ENCODE data around the gene RIMBP2.

RIMBP2 gene

DNA sequence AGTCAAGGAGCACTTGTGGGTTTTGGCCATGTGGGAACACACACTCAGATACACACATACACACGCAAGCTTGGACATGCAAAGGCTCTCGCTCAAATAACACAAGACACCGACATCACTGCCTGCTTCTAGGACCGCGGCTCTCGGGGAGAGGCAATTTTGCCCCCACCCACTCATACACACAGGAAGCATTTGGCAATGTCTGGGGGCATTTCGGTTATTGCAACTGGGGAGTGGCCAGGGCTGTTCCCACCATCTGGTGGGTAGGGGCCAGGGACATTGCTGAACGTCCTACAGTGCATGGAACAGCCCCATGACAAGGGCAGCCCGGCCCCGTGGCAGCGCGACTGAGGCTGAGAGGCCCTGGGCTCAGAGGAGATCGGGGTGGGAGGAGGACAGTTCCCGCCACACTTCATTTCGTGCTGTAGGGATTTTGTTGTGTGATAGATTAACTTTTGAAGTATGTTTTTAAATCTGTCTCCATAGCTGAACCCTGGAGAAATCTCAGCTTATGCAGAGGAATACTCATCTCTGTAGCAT lies 35.6 kb downstream of the RIMBP2 start:
- DNase-seq (ENCODE audit: low read depth), result no peak

DNA sequence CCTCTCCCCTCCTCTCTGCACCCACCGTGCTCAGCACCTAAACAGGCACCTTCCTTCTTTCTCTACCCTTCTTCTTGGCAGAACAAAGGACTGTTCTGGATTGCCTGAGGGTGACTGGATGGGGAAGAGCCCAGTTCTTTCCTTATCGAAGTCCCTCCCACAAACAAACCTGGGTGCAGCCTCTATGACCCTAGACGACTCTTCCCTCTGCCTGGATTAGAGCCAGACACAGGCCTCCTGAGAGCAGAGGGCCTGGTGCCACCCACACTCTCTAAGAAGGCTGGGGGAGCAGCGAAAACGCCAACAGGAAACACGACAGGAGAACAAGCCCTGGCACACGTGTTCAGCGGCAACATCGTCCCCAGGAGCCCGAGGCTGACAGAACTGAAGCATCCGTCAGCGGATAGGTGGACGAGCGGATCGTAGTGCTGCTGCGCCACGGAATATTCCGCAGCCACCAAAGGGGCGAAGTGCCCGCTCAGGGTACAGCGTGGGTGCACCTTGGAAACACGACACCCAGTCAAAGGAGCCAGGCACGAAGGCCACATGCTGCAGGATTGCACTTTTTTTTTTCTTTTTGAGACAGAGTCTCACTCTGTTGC lies 38.0 kb downstream of the RIMBP2 start:
- DNase-seq (ENCODE audit: low read depth), result no peak

DNA sequence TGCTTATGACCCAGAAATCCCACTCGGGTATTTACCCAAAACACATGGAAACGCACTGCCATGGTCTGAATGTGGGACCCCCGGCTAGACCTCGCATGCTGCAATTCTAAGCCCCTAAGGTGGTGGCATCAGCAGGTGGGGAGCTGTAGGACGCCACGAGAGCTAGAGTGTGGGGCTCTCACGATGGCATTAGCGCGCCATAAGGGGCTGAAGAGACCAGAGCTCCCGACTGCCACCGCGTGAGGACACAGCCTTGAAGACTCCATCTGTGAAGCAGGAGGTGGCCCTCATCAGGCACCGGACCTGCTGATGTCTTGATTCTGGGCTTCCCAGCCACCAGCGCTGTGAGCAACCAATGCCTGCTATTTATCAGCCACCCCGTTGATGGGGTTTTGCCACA lies 40.3 kb downstream of the RIMBP2 start:
- no peak for DNase-seq (ENCODE audit: low read depth)

DNA sequence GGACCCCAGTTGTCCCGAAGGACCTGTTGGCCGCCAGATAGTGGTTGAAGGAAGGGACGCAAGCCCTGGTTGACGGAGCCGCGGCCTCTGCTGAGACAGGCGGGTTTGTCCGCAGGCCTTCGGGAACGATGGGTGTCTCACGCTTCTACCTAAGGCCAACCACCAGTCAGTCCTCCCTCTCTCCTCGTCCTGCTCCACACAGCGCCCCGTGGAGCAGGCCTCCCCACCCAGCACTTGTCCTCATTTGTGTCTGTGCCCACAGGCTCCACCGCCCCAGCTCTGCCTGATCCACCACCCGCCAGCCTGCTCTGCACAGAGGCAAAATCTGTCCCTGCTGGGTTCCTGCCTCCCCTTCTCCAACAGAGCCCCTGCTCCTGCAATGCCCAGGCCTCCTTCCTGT lies 41.0 kb downstream of the RIMBP2 start:
- DNase-seq (ENCODE audit: low read depth), result no peak

DNA sequence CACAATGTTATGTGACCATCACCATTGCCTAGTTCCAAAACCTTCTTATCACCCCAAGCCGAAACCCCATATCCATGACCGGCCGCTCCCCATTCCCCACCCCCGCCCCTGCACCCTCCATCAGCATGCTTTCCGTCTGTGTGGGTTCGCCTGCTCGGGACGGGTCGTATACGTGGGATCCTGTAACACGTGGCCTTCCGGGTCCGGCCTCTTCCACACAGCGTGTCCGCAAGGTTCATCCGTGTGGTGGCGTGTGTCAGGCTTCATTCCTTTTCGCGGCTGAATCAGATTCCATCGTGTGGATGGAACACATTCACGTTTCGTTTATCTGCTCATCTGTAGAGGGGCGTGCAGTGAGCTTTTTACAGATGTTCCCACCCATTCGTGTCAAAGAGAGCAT lies 41.4 kb downstream of the RIMBP2 start:
- DNase-seq (ENCODE audit: low read depth), result no peak

DNA sequence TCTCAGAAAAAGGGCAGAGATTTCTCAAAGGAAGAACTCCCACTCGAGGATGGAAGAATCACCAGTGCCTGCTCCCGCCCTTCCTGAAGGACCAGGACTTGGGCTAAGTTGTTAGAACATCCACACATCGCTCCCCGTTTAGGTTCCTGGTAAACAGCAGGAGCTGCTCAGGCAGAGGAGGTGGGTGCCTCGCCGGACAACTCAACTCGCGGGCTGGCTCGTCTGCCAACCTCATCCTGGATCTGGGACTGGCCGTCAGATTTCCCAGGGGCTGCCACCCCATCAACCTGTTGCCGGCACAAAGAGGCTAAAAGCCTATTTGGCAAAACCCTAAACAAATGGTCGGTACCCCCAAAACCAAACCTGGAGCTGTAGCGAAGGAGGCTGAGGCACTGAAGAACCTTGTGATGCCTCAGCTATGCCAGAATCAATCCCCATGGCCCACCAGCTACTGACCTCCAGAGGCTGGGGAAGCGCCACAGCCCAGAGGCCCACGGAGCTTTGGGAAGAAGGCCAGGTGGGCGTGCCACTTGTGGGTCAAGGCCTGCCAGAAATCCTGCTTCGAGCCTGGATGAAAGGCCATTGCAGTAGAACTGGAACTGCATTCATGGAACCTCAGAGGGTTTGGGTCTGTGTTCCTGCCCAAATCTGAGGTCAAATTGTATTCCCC lies 42.9 kb downstream of the RIMBP2 start:
- no peak for DNase-seq (ENCODE audit: low read depth)

DNA sequence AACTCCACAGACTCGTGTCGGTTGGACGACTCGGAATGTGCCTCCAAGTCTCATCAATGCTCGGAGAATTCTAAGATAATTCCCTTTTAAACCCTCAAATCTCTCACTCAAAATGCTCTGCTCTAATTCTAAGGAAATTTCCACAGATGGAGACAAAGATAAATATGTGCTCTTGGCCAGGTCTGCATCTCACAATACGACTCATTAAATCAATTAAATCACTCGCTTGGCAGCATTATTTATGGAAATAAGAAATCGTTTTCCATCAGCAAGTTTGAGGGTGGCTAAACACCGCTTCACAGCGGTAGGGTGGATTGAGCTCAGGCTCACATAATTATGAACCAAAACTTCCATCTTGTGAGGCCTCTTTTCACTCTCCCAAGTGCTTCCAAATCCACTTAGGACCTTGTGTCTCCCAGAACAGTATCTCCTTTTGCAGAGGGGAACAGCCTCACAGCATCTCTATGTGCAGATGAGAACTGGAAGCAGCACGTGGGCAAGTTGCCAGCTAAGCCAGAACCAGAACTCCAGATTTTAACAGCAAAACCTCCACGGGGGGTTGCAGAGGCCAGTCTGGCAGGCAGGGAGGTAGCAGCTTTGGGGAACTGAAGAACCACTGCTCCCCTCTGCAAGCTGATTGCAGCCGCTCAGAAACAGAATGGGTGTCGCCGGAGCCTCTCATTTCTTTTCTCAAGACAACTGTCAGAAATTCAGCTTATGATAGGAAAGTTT lies 43.8 kb downstream of the RIMBP2 start:
- no peak for DNase-seq (ENCODE audit: low read depth)

DNA sequence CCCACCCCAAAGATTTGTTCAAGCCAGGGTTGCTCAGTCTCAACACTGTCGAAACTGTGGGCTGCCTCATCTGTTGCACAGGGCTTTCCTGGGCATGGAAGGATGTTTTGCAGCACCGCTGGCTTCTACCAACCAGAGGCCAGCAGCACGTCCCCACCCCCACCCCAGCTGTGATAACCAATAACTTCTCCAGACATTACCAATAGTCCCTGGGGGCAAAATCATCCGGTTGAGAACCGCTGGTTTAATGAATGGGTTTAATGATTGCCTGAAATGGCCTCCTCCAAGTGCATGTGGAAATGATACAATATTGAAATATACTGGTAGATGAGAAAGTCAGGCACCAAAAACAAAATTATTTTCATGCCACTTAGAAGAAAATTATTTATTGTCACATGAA lies 44.5 kb downstream of the RIMBP2 start:
- DNase-seq (ENCODE audit: low read depth), result no peak

DNA sequence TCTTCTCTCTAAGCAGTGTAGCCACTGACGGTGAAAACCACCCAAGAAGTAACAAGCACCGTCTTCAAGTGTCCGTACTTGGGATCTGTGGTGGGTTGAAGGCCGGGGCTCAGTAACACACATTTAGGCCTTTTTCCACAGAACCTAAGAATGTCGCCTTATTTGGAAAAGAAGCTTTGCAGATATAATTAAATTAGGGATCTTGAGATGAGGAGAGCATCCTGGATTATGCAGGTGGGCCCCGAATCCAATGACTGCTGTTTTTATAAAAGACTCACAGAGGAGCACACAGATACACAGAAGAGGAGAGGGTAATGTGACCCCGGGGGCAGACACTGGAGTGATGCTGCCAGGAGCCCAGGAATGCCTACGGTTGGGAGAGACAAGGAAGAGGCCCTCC lies 46.3 kb downstream of the RIMBP2 start:
- no peak for DNase-seq (ENCODE audit: low read depth)

DNA sequence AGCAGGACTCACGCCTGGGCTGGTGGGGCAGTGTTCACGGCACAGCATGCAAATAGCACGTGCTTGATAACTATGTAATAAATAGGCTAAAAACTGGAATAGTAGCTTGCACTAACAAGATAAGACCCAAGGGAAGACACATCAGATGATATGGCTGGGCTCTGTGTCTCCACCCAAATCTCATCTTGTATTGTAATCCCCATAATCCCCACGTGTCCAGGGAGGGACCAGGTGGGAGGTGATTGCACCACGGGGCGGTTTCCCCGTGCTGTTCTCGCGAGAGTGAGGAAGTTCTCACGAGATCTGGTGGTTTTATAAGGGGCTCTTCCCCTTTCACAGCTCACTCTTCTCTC lies 46.9 kb downstream of the RIMBP2 start:
- no peak for DNase-seq (ENCODE audit: low read depth)

DNA sequence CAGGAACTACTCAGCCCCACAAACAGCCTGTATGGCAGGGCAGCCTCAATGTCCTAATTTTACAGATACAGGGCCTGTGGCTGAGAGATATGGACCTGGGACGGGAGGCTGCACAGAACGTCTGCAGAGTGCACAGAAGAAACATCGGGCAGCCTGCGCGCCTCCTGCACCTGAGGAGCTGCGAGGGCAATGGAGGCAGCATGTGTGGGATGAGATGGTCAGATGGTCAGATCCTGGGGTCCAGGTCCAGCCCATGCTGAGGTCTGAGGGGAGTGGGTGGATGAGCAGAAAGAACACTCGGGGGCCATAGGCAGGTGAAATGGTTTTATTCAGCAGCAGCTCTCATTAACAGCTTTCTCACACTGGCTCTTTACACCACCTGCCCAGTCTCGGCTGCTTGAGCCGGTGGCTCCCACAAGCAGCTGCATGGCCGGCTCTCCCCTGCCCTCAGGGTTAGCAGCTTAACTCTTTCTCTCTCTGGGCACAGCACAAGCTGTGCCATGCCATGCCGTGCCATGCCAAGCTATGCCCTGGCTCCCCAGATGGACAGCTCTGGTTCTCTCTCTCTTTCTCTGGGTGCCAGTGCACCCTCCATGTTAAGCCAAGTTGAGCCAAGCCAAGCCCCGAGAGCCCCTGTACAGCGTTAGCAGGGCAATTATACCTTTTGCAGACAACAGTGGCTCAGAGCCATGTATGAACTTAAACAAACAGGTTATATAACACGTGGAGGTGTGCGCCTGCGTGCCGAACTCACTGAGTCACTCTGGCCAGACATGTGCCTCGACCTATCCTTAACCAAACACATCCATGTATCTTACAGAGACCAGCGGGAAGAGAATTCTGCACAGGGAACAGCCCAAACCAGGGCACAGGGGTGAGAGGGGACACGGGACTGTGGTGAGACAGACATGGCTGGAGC lies 47.6 kb downstream of the RIMBP2 start:
- DNase-seq (ENCODE audit: low read depth), result no peak

DNA sequence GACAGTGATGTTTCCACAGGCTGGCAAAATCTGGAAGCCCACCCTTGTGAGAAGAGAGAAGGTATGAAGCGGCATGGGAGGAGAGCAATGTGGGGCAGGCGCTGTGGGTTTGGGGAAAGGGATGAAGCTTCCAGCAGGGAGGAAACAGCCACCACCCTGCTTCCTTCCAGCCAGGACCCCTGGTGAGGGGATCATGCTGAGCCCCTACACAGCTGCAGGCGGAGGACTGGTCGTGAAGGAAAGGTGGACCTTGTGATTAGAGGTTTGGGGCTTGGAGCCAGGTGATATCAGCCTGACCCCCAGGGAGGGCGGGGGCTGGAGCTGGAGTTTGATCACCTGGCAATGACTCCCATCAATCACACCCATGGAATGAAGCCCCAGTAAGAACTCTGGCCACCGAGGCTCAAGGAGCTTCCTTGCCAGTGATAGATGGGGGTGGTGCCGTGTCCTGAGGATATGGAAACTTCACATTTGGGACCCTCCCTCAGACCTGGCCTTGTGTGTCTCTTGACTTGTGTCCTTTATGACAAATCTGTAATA lies 48.6 kb downstream of the RIMBP2 start:
- DNase-seq (ENCODE audit: low read depth), result no peak

DNA sequence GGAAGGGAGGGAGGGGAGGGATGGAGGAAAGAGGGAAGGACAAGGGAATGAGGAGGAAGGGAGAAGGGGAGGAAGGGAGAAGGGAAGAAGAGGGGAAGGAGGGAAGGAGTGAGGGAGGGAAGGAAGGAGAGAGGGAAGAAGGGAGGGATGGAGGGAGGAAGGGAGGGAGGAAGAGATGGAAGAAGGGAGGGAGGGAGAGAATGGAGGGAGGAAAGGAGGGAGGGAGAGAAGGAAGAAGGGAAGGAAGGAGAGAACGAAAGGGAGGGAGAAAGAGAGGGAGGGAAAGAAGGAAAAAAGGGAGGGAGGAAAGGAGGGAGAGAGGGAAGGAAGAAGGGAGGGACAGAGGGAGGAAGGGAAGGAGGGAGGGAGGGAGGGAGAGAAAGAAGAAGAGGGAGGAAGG lies 49.5 kb downstream of the RIMBP2 start:
- no peak for DNase-seq (ENCODE audit: low read depth)

DNA sequence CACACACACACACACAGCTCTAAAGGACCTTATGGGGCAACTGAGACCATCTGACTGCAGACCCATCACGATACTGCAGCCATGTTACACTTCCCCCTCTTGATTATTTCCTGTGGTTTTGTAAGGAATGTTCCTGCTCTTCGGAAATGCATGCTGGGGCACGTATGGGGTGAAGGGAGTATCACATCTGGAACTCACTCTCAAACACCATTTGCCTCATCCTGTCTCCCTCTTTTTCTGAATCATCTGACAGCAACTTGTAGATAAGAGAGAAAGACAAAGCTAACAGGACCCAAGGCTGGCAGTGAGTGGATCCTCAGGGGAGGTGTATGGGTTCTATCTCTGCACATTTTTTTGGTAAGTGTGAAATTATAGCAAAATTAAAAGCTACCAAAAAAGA lies 50.3 kb downstream of the RIMBP2 start:
- no peak for DNase-seq (ENCODE audit: low read depth)

DNA sequence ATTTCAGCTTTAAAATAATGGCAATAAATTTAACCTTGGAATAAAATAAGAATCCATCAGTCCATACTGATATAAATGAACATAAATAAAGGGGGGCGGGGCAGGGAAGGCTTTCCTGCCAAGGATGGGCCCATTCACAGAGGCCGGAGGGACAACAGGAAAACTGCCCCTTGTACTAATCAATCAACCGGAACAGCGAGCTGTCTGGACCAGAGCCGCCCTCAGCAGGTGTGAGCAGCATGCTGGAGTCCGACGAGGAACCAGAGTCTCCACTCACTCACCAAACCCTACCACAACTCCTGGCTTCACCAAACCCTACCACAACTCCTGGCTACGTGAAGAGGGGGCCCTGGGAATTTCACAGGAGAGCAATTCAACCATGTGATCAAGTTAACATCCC lies 51.3 kb downstream of the RIMBP2 start:
- DNase-seq (ENCODE audit: low read depth), result no peak

DNA sequence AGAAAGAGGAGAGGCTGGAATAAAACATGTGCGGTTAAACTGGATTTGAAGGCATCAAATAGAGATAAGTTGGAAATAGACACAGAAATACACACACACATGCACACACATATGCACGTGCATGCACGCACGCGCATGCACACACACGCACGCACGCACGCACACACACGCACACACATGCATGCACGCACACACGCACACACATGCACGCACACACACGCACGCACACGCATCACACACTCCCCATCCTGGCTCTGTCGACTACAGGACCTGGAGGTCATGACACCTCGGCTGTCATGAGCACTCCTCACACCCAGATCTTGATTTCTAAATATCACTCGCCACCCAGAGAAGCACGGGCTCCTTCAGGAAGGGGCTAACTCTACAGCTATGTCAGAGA lies 51.8 kb downstream of the RIMBP2 start:
- no peak for DNase-seq (ENCODE audit: low read depth)

DNA sequence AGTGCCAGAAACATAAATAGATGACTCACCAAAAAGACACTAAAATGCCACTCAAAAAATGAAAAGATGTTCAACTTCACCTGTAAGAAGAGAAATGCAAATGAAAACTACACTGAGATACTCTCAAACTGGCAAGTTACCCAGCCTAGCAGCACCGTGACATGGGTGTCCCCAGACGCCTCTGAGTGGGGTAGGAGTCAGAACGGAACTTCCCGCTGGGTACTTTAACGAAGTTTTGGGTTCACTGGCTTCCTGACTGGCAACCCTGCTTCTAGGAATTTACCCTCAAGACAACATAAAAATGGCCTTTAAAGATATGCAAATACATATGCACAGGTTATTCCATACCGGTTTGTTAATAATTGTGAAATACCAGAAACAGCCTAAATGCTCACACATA lies 52.6 kb downstream of the RIMBP2 start:
- no peak for DNase-seq (ENCODE audit: low read depth)

DNA sequence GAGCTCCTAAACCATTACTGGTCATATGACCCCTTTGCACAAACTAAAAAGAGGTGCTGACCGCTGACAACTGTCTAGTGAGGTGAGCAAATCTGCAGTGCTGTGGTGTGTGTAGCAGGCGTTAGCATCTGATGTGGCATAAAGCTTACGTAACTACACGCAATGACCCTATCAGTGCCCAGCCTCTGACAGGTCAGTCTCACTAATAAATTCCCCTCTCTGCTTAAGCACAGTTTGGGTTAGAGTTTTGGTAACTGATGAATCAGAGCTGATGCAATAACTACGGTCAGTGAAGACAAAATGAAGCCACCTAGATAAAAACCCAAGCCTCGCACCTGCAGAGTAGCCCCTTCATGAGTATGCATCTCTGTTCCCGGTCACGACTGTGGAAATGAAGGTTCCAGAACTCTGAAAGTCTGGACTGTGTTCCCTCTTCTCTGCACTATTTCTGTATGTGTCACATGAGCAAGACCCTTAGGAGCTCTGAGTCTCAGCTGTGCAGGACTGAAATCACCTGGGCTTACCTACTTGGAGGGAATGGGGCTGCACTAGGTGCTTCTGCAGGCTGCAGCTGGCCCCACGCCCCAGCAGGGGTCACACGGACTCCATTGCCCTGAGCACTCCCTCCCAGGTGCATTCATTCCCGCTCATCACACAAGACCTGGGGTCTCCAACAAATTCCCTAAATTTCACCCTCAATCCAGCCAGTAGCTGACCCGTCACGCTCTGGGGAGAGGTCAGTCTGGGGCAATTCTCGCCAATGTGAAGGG lies 54.4 kb downstream of the RIMBP2 start:
- no peak for DNase-seq (ENCODE audit: low read depth)

DNA sequence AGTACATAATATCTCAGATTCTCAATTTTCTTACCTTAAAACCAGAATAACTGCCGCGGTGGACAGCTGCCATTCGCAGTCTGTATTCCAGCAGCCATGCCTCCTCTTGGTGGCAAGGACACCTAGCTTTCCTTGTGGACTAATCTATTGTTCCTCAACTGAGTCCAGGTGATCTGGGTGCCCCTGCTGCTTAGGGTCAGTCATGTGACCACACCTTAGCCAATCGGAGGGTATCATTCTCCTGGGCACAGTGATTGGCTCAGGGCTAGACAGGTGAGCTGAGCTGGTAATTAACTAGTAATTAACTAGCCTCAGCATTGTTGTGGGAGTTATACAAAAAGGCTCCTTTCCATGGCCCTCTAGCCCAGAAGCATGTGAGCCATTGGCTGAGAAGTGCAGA lies 55.0 kb downstream of the RIMBP2 start:
- no peak for DNase-seq (ENCODE audit: low read depth)

DNA sequence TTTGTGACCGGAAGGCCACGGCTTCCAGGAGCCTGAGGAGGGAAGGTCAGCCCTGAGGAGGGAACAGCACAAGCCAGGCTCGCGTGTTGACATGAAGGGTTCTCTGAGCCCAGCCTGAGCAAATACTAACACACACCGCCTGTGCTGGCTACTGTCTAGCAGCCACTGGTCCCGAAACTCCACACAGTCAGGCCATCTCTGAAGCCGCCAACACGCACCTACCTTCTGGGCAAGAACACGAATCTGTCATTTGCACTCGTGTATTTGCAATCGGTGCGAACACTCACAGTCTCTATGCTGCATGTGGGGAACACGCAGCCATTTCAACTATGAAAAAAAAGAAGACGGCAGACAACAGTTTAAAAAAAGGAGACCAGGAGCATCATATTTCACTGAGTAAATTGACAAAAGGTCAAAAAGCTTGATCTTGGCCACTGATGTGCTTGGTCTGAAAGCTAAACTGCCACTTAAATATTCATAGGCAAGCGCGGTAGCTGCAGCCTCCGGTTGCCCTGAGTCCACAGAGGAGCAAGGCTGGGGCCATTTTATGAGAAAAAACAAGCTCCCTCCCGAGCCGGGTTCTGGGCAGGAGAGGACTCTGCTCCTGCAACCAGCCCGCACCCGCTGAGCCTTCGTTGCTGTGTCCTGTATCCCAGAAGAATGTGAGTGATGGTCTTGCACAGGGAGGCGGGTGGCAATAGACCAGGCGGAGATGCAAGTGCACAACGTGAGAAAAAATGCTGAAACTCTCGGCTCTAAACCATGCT lies 57.8 kb downstream of the RIMBP2 start:
- DNase-seq (ENCODE audit: low read depth), result no peak

DNA sequence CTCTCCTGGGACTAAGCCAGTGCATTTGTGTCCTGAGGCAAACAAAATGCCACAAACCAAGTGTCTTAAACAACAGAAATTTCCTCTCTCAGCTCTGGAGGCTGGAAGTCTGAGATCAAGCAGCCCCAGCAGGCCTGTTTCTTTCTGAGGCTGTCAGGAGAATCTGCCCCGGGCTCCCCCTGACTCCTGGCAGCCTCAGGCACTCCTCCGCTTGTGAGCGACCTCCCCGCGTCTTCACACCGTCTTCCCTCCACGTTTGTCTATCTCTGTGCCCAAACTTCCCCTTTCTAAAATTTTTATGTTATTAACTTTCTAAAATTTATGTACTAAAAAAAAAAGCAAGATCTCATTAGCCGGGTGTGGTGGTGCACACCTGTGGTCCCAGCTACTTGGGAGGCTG lies 59.7 kb downstream of the RIMBP2 start:
- DNase-seq (ENCODE audit: low read depth), result no peak
